ENCODE measurements around the gene SLX4IP. TPM values are rescaled to one million over a fixed set of nuclear protein-coding genes. Genes with fewer than 3 reads are reported as not detected.

SLX4IP gene
- total and polyA plus RNA-seq, 8 donors = 1.00 to 4.6 (median 2.6) TPM

GRCh38 chr20:10674684-10675449 is 239.8 kb downstream of the SLX4IP start:
- Histone ChIP-seq H3K4me3 (peak overlapping the region; percentile 78 to 94 (median 88)), H3K4me1 (peaks cover 13 to 34% (median 30%) of the 10 kb centered on the region in 4 donors), H3K36me3 (no peaks in the 10 kb centered on the region), H3K9me3 (no peaks in the 10 kb centered on the region), H3K27me3 (no peaks in the 10 kb centered on the region), H3K27ac (peak overlapping the region; percentile 95 to 100 (median 98))
- 1 to 4% (median 2%) methylated on average over 16 to 38 of the region's 38 CpGs for WGBS, 5 donors
- peak; percentile 84 to 94 for DNase-seq
- intact Hi-C loops (cut with DNase I; ENCODE audit: low total_unique reads) = no loop called here
- TF ChIP-seq POLR2AphosphoS5 (IDR thresholded peaks at IDR 0.05) (peak in 1 of 3 donors; percentile 60), CTCF (IDR thresholded peaks at IDR 0.05) (peak in 5 of 7 experiments; percentile 84 to 97 (median 91)), EP300 (IDR thresholded peaks at IDR 0.05) (no peak), POLR2A (IDR thresholded peaks at IDR 0.05) (no peak)

DNA sequence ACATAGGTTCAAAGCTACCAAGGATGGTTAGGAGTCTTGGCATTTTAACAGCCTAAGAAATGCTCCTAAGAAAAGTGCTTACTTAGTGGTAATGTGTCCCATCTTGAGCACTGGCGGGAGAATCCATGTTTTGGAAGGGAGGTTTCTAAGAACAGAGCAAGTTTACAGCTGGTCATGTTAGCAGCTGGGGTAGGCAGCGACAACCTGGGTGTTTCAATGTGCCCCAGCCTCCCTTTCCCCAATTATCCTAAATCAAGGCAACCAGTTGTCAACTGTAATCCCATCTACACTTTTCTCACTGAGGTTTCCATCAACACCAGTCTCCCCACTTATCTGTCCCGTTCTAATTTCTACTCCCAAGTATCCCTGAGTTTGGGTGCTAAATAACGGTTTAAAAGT is 240.3 kb downstream of the SLX4IP start:
- no peaks in the 10 kb centered on the region for H3K36me3 ChIP-seq
- H3K9me3 ChIP-seq = no peaks in the 10 kb centered on the region
- H3K27ac ChIP-seq = peak overlapping the region; percentile 36 to 99 (median 98)
- no peak for DNase-seq
- TF ChIP-seq POLR2AphosphoS5 (IDR thresholded peaks at IDR 0.05) = no peak
- no peak for TF ChIP-seq POLR2A (IDR thresholded peaks at IDR 0.05)
- no peak for TF ChIP-seq CTCF (IDR thresholded peaks at IDR 0.05)
- TF ChIP-seq EP300 (IDR thresholded peaks at IDR 0.05) = no peak
- H3K27me3 ChIP-seq = no peaks in the 10 kb centered on the region
- intact Hi-C loops (cut with DNase I; ENCODE audit: low total_unique reads) = no loop called here
- 93 to 96% (median 95%) methylated on average over 4 of the region's 4 CpGs for WGBS, 5 donors
- peak overlapping the region; percentile 78 to 94 (median 88) for H3K4me3 ChIP-seq
- H3K4me1 ChIP-seq = peaks cover 9 to 29% (median 25%) of the 10 kb centered on the region in 4 donors

DNA sequence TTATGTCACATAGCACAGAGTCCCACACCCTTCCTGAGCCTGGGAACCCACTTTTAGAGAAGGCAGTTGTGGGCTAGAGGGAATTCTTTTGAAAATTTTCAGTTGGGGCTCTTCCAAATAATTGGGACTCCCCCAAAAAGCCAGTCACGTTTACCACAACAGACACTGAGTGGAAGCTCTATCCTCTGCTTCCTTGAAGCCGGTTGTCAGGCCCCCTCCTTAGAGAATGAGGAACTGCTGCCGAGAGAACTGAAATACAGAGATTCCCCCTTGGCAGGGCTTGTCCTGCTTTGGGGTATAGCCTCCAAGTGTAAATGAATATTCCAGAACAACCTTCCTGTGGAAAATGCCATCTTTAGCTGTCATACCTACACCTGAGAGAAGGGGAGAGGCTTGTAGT is 241.4 kb downstream of the SLX4IP start:
- intact Hi-C loops (cut with DNase I; ENCODE audit: low total_unique reads) = no loop called here
- H3K27ac ChIP-seq = no peak overlapping the region
- no peaks in the 10 kb centered on the region for H3K9me3 ChIP-seq
- no peaks in the 10 kb centered on the region for H3K36me3 ChIP-seq
- no peak for DNase-seq
- TF ChIP-seq EP300 (IDR thresholded peaks at IDR 0.05) = no peak
- TF ChIP-seq POLR2A (IDR thresholded peaks at IDR 0.05) = no peak
- TF ChIP-seq POLR2AphosphoS5 (IDR thresholded peaks at IDR 0.05) = no peak
- TF ChIP-seq CTCF (IDR thresholded peaks at IDR 0.05) = no peak
- H3K4me1 ChIP-seq = peaks cover 9 to 19% (median 15%) of the 10 kb centered on the region in 4 donors
- WGBS, 5 donors = 60 to 90% (median 68%) methylated on average over 3 of the region's 3 CpGs
- no peak overlapping the region for H3K4me3 ChIP-seq
- H3K27me3 ChIP-seq = no peaks in the 10 kb centered on the region

Small RNAs within 50 kb of the gene (small RNA-seq; reads per million reads assigned to genes)
- 0 to 0.10 (median 0) reads per million in 4 donors for gene MIR6870

Other genes starting within 250 kb of the SLX4IP start
- gene SNAP25, start 216.5 kb upstream of the SLX4IP start, total RNA-seq = 10 to 100 TPM in 1 of 5 donors, 1 to 10 TPM in 3, not detected in 1; 1.8 to 12.5 (median 7.5) TPM
- 1 to 10 TPM; 2.1 to 2.8 (median 2.4) TPM for gene SNAP25, start 216.5 kb upstream of the SLX4IP start, polyA plus RNA-seq
- gene MKKS, start 1.1 kb upstream of the SLX4IP start, total RNA-seq = 10 to 100 TPM in 3 of 5 donors, 1 to 10 TPM in 2; 6.1 to 13.8 (median 10.5) TPM
- gene MKKS, start 1.1 kb upstream of the SLX4IP start, polyA plus RNA-seq = 10 to 100 TPM; 12.4 to 18.6 (median 17.9) TPM
- gene JAG1, start 238.7 kb downstream of the SLX4IP start, total RNA-seq = 100 to 1,000 TPM in 1 of 5 donors, 10 to 100 TPM in 4; 54.8 to 133 (median 95.0) TPM
- 10 to 100 TPM in 1 of 3 donors, 1 to 10 TPM in 2; 5.2 to 26.3 (median 7.5) TPM for gene JAG1, start 238.7 kb downstream of the SLX4IP start, polyA plus RNA-seq